Diencephalon (tissue), 1 donor: ENCODE results near the gene SLC38A4. TPM values are rescaled to one million over a fixed set of nuclear protein-coding genes. Genes with fewer than 3 reads are reported as not detected.

ENCODE experiments used
- total RNA-seq: library from RNA; depleted of rRNA; stranded (reverse); fragments of >200 nt; gene quantifications from one replicate; pipeline ENCODE4 v1.2.3, GENCODE V29; 2014

Gene SLC38A4
- 2.1 TPM for total RNA-seq

GRCh38 chr12:46825591-46826414 lies at the start of gene SLC38A4:
TSS of gene SLC38A4 (minus strand) at chr12:46825997. CDS start at chr12:46793071, 32,926 bp downstream.

